BJ (cell line): ENCODE data around the gene SLC29A2. TPM values are rescaled to one million over a fixed set of nuclear protein-coding genes. Genes with fewer than 3 reads are reported as not detected.

Experiments
- CTCF ChIA-PET: fragments of 350-600 bp; formaldehyde crosslinking; extraction: SDS; loops from one replicate; lab custom pipeline; 2021; ENCODE audit warnings: antibody characterized with exemption, inconsistent platforms; lab: Yijun Ruan, JAX
- POLR2A ChIA-PET: fragments of 300-600 bp; sonication (Branson Sonifier 250); formaldehyde crosslinking; extraction: SDS; loops from one replicate; lab custom pipeline; 2021; ENCODE audit warnings: antibody characterized with exemption; lab: Charles Lee
- DNase-seq: peaks from one replicate; pipeline ENCODE4 v3.0.0-alpha.2; 2011; ENCODE audit warnings: low read depth
- H3K27me3 ChIP-seq: 2 replicates; pipeline ENCODE4 v1.6.0; 2011; ENCODE audit warnings: low read length; ENCODE audit not compliant: control insufficient read depth, insufficient read depth
- H3K36me3 ChIP-seq: 2 replicates; pipeline ENCODE4 v1.5.1; 2011; ENCODE audit warnings: low read length; ENCODE audit not compliant: control insufficient read depth, insufficient read depth
- H3K4me3 ChIP-seq: 2 replicates; pipeline ENCODE4 v1.5.1; 2011; ENCODE audit warnings: low read depth, mild to moderate bottlenecking, control low read depth, low read length
- CTCF ChIP-seq: IDR thresholded peaks from 2 replicates; pipeline ENCODE4 v1.5.1; 2011; ENCODE audit warnings: low read depth, mild to moderate bottlenecking, control low read depth, inconsistent platforms, low read length, moderate library complexity; ENCODE audit not compliant: insufficient read depth
- polyA plus RNA-seq: library from polyadenylated mRNA; depleted of rRNA; stranded (reverse); fragments of >200 nt; gene quantifications from 2 replicates; pipeline ENCODE4 v1.2.3, GENCODE V29; 2011

Gene SLC29A2
- polyA plus RNA-seq, 1 experiment: 0.48 TPM

- DNase-seq: no peak
- H3K4me3 ChIP-seq: no peak overlapping the region
- peaks cover 3% of the 10 kb centered on the region for H3K27me3 ChIP-seq
- no peak for TF ChIP-seq CTCF
- ChIA-PET CTCF (interaction anchor here (0.9 to 15.9 kb wide), 3 partner anchors 14 to 267 kb away, joined by 3 to 400 read pairs (median 4); partner anchors contain the start of genes MRPL11 and NPAS4), POLR2A (no interaction called here)
- no peaks in the 10 kb centered on the region for H3K36me3 ChIP-seq
These were observed 40.5 kb upstream of the SLC29A2 start for GRCh38 chr11:66412110-66412509.

- no peak overlapping the region for H3K4me3 ChIP-seq
- no peak for TF ChIP-seq CTCF
- ChIA-PET CTCF (interaction anchor here (1.3 to 15.9 kb wide), 3 partner anchors 15 to 268 kb away, joined by 4 to 400 read pairs (median 38); partner anchors contain the start of genes MRPL11 and NPAS4), POLR2A (interaction anchor here (0.5 kb wide), 1 partner anchor 97 kb away, joined by 4 read pairs; no protein-coding TSS in a partner anchor)
- DNase-seq: no peak
- H3K27me3 ChIP-seq: peaks cover 4% of the 10 kb centered on the region
- H3K36me3 ChIP-seq: no peaks in the 10 kb centered on the region
These were observed 39.8 kb upstream of the SLC29A2 start for GRCh38 chr11:66411323-66411722.

GRCh38 chr11:66410191-66410590, 38.6 kb upstream of the SLC29A2 start:
- DNase-seq: no peak
- Histone ChIP-seq H3K27me3 (peaks cover 8% of the 10 kb centered on the region), H3K36me3 (no peaks in the 10 kb centered on the region), H3K4me3 (no peak overlapping the region)
- no peak for TF ChIP-seq CTCF
- ChIA-PET POLR2A (no interaction called here), CTCF (interaction anchor here (1.0 to 15.9 kb wide), 6 partner anchors 16 to 268 kb away, joined by 3 to 400 read pairs (median 17); partner anchors contain the start of genes MRPL11, NPAS4 and RBM4B)

- DNase-seq: no peak
- TF ChIP-seq CTCF: no peak
- Histone ChIP-seq H3K27me3 (peaks cover 10% of the 10 kb centered on the region), H3K36me3 (no peaks in the 10 kb centered on the region), H3K4me3 (peak overlapping the region; percentile 54)
- ChIA-PET CTCF (interaction anchor here (0.6 to 15.9 kb wide), 29 partner anchors 10 to 568 kb away, joined by 3 to 400 read pairs (median 4); partner anchors contain the start of genes MRPL11, NPAS4 and RBM4B), POLR2A (interaction anchor here (0.6 to 0.9 kb wide), 2 partner anchors 9 to 95 kb away, joined by 3 to 5 read pairs; no protein-coding TSS in a partner anchor)
These were observed 37.7 kb upstream of the SLC29A2 start for GRCh38 chr11:66409226-66409625.

GRCh38 chr11:66408488-66409214, 37.1 kb upstream of the SLC29A2 start:
- DNase-seq: peak; percentile 63
- peak; percentile 99 for TF ChIP-seq CTCF
- POLR2A ChIA-PET: interaction anchor here (0.6 to 0.9 kb wide), 3 partner anchors 9 to 95 kb away, joined by 3 to 13 read pairs (median 5); no protein-coding TSS in a partner anchor
- Histone ChIP-seq H3K4me3 (peak overlapping the region; percentile 54), H3K36me3 (no peaks in the 10 kb centered on the region), H3K27me3 (peaks cover 13% of the 10 kb centered on the region)
- CTCF ChIA-PET: interaction anchor here (0.5 to 15.9 kb wide), 32 partner anchors 9 to 1297 kb away, joined by 3 to 400 read pairs (median 4); partner anchors contain the start of genes DPP3, MRPL11, NPAS4 and RBM4B
